GM23338 (cell line): ENCODE measurements around the gene ATG2B. TPM values are rescaled to one million over a fixed set of nuclear protein-coding genes. Genes with fewer than 3 reads are reported as not detected.

ENCODE experiments used
- ATAC-seq: fragments of 200-7000 bp; cut with Tn5 transposase; 3 replicates; pipeline ENCODE4 v1.9.1; 2020
- DNase-seq: peaks from one replicate; pipeline ENCODE4 v3.0.0-alpha.2; 2015; ENCODE audit warnings: low spot score
- H2AFZ ChIP-seq: fragments of 200-600 bp; sonication (generic); 2 replicates; pipeline ENCODE4 v1.8.0; 2016; ENCODE audit warnings: antibody characterized with exemption, mild to moderate bottlenecking, moderate library complexity
- H3F3A ChIP-seq: fragments of 200-600 bp; sonication (generic); replicated peaks from 2 replicates; pipeline ENCODE4 v1.8.0; 2017; ENCODE audit warnings: antibody characterized with exemption, mixed run types, low read depth
- H3K27ac ChIP-seq: fragments of 200-600 bp; sonication (generic); 2 replicates; pipeline ENCODE4 v1.6.1; 2016; ENCODE audit warnings: low read depth
- H3K27me3 ChIP-seq: fragments of 200-600 bp; sonication (generic); 2 replicates; pipeline ENCODE4 v1.8.0; 2016; ENCODE audit warnings: mild to moderate bottlenecking, mixed run types, moderate library complexity; ENCODE audit not compliant: insufficient read depth
- H3K36me3 ChIP-seq: fragments of 200-600 bp; sonication (generic); 2 replicates; pipeline ENCODE4 v1.8.0; 2016; ENCODE audit warnings: mild to moderate bottlenecking; ENCODE audit not compliant: insufficient read depth
- H3K4me1 ChIP-seq: fragments of 200-600 bp; sonication (generic); 2 replicates; pipeline ENCODE4 v1.8.0; 2016; ENCODE audit warnings: mild to moderate bottlenecking, moderate library complexity; ENCODE audit not compliant: insufficient read depth
- H3K4me2 ChIP-seq: fragments of 200-600 bp; sonication (generic); 2 replicates; pipeline ENCODE4 v1.7.1; 2017; ENCODE audit warnings: mixed run types
- H3K4me3 ChIP-seq: fragments of 200-600 bp; sonication (generic); 2 replicates; pipeline ENCODE4 v1.6.1; 2016; ENCODE audit warnings: mixed run types
- H3K79me2 ChIP-seq: fragments of 200-600 bp; sonication (generic); replicated peaks from 2 replicates; pipeline ENCODE4 v1.8.0; 2017; ENCODE audit warnings: mild to moderate bottlenecking; ENCODE audit not compliant: insufficient read depth
- H3K9me2 ChIP-seq: fragments of 200-600 bp; sonication (generic); 2 replicates; pipeline ENCODE4 v1.8.0; 2017; ENCODE audit not compliant: insufficient read depth
- H4K20me1 ChIP-seq: fragments of 200-600 bp; sonication (generic); replicated peaks from 2 replicates; pipeline ENCODE4 v1.8.0; 2017; ENCODE audit warnings: mild to moderate bottlenecking; ENCODE audit not compliant: insufficient read depth
- H3K27ac Mint-ChIP-seq: 2 replicates; pipeline ENCODE4 v1.8.0; 2020; ENCODE audit warnings: inconsistent platforms, mild to moderate bottlenecking, moderate library complexity, mixed read lengths
- H3K27me3 Mint-ChIP-seq: 3 replicates; pipeline ENCODE4 v1.8.0; 2022; ENCODE audit warnings: low read depth, mild to moderate bottlenecking, moderate library complexity, mixed read lengths, inconsistent platforms; ENCODE audit not compliant: insufficient read depth, poor library complexity
- H3K36me3 Mint-ChIP-seq: 3 replicates; pipeline ENCODE4 v1.8.0; 2021; ENCODE audit warnings: low read depth, mild to moderate bottlenecking, inconsistent platforms, moderate library complexity, mixed read lengths
- H3K4me1 Mint-ChIP-seq: 3 replicates; pipeline ENCODE4 v1.8.0; 2020; ENCODE audit warnings: mild to moderate bottlenecking, inconsistent platforms, mixed read lengths
- H3K4me3 Mint-ChIP-seq: 3 replicates; pipeline ENCODE4 v1.8.0; 2021; ENCODE audit warnings: moderate library complexity, mild to moderate bottlenecking, inconsistent platforms, mixed read lengths
- H3K9me3 Mint-ChIP-seq: 3 replicates; pipeline ENCODE4 v1.8.0; 2020; ENCODE audit warnings: moderate library complexity, mild to moderate bottlenecking, inconsistent platforms, mixed read lengths
- EZH2phosphoT487 ChIP-seq: fragments of 200-600 bp; sonication (generic); IDR thresholded peaks from one replicate; pipeline ENCODE4 v1.8.1; 2018; ENCODE audit warnings: antibody characterized with exemption; ENCODE audit not compliant: unreplicated experiment
- JUNB ChIP-seq: IDR thresholded peaks from one replicate; pipeline ENCODE4 v1.6.1; 2016; ENCODE audit warnings: antibody characterized with exemption; ENCODE audit not compliant: unreplicated experiment
- ZNF114 ChIP-seq: fragments of 250-450 bp; sonication (Bioruptor Pico); IDR thresholded peaks from 2 replicates; pipeline ENCODE4 v1.5.0; 2020; ENCODE audit warnings: mild to moderate bottlenecking, moderate library complexity
- ZNF331 ChIP-seq: fragments of 250-450 bp; sonication (Bioruptor Pico); IDR thresholded peaks from 2 replicates; pipeline ENCODE4 v1.5.0; 2020; ENCODE audit warnings: low read depth, mild to moderate bottlenecking, moderate library complexity
- polyA plus RNA-seq: library from polyadenylated mRNA; unstranded; fragments of >200 nt; fragmentation: Nextera tagmentation; extraction: Ambion mirVana; gene quantifications from 2 replicates; pipeline ENCODE4 v1.2.1, GENCODE V29; 2016
- total RNA-seq: library from RNA; depleted of rRNA; stranded (reverse); fragments of >200 nt; shearing (Covaris generic); gene quantifications from 2 replicates; pipeline ENCODE4 v1.2.3, GENCODE V29; 2014
- TF ChIP-seq, protein P1 (sequence below), 2 experiments: fragments of 200-600 bp in 1 of 2; sonication (generic) in 1 of 2; conservative IDR thresholded peaks; 2 replicates each; pipeline versions ENCODE4 v1.5.1 to v1.6.1; 2016 to 2017; ENCODE audit warnings: antibody characterized with exemption in 2 of 2, low read depth in 2 of 2, mild to moderate bottlenecking in 2 of 2, moderate library complexity in 1 of 2
- TF ChIP-seq, protein P2 (sequence below): IDR thresholded peaks from 2 replicates; pipeline ENCODE4 v1.6.1; 2016; ENCODE audit warnings: antibody characterized with exemption

Gene ATG2B
- total and polyA plus RNA-seq, 2 experiments from 2014 or later = 3.8 to 15.4 TPM

- DNase-seq (peak; percentile 60), ATAC-seq (peak; percentile 89)
- peaks cover 3% of the 10 kb centered on the region; the same call in 1 of the 2 replicates for H3K9me2 ChIP-seq
- Mint-ChIP-seq H3K27ac (no peak overlapping the region), H3K27me3 (peaks cover 10% of the 10 kb centered on the region), H3K4me3 (no peak overlapping the region), H3K9me3 (no peaks in the 10 kb centered on the region; the same call in 1 of the 3 replicates), H3K4me1 (no peaks in the 10 kb centered on the region), H3K36me3 (no peaks in the 10 kb centered on the region; the same call in 2 of the 3 replicates)
- no peaks in the 10 kb centered on the region for H4K20me1 ChIP-seq
- no peaks in the 10 kb centered on the region for H3K36me3 ChIP-seq
- no peak overlapping the region for H3K4me3 ChIP-seq
- no peak overlapping the region for H3K4me2 ChIP-seq
- TF ChIP-seq, protein P1, sequence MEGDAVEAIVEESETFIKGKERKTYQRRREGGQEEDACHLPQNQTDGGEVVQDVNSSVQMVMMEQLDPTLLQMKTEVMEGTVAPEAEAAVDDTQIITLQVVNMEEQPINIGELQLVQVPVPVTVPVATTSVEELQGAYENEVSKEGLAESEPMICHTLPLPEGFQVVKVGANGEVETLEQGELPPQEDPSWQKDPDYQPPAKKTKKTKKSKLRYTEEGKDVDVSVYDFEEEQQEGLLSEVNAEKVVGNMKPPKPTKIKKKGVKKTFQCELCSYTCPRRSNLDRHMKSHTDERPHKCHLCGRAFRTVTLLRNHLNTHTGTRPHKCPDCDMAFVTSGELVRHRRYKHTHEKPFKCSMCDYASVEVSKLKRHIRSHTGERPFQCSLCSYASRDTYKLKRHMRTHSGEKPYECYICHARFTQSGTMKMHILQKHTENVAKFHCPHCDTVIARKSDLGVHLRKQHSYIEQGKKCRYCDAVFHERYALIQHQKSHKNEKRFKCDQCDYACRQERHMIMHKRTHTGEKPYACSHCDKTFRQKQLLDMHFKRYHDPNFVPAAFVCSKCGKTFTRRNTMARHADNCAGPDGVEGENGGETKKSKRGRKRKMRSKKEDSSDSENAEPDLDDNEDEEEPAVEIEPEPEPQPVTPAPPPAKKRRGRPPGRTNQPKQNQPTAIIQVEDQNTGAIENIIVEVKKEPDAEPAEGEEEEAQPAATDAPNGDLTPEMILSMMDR (conservative IDR thresholded peaks at IDR 0.05; ENCODE audit: low read depth in 2 of 2) = peak; percentile 54 to 79
- TF ChIP-seq, protein P2, sequence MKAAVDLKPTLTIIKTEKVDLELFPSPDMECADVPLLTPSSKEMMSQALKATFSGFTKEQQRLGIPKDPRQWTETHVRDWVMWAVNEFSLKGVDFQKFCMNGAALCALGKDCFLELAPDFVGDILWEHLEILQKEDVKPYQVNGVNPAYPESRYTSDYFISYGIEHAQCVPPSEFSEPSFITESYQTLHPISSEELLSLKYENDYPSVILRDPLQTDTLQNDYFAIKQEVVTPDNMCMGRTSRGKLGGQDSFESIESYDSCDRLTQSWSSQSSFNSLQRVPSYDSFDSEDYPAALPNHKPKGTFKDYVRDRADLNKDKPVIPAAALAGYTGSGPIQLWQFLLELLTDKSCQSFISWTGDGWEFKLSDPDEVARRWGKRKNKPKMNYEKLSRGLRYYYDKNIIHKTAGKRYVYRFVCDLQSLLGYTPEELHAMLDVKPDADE = no peak
- no peaks in the 10 kb centered on the region for H3K27me3 ChIP-seq
- H3K27ac ChIP-seq = no peak overlapping the region
- H3F3A ChIP-seq = no peaks in the 10 kb centered on the region
- no peaks in the 10 kb centered on the region for H3K4me1 ChIP-seq
- no peak overlapping the region for H2AFZ ChIP-seq
- H3K79me2 ChIP-seq = no peaks in the 10 kb centered on the region
Measured at GRCh38 chr14:96264853-96265252, 98.3 kb downstream of the ATG2B start.

DNA sequence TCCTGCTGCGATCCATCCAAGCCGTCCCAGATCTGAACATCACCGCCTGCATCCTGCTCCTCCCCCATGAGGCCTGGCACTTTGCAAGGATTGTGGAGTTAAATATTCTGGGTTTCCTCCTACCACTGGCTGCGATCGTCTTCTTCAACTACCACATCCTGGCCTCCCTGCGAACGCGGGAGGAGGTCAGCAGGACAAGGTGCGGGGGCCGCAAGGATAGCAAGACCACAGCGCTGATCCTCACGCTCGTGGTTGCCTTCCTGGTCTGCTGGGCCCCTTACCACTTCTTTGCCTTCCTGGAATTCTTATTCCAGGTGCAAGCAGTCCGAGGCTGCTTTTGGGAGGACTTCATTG lies 99.0 kb downstream of the ATG2B start:
- Histone ChIP-seq H3K79me2 (no peaks in the 10 kb centered on the region), H4K20me1 (no peaks in the 10 kb centered on the region), H3K27ac (no peak overlapping the region), H3K9me2 (peaks cover 3% of the 10 kb centered on the region; the same call in 1 of the 2 replicates), H3K27me3 (no peaks in the 10 kb centered on the region), H3K4me1 (no peaks in the 10 kb centered on the region), H3F3A (no peaks in the 10 kb centered on the region), H3K36me3 (no peaks in the 10 kb centered on the region), H3K4me3 (no peak overlapping the region), H2AFZ (no peak overlapping the region), H3K4me2 (no peak overlapping the region)
- no peaks in the 10 kb centered on the region; the same call in 2 of the 3 replicates for H3K36me3 Mint-ChIP-seq
- ATAC-seq (no peak), DNase-seq (no peak)
- no peak overlapping the region for H3K4me3 Mint-ChIP-seq
- TF ChIP-seq EZH2phosphoT487 (no peak), JUNB (no peak), ZNF114 (no peak), ZNF331 (no peak)
- TF ChIP-seq, protein P2 = no peak
- no peaks in the 10 kb centered on the region for H3K4me1 Mint-ChIP-seq
- no peaks in the 10 kb centered on the region; the same call in 1 of the 3 replicates for H3K9me3 Mint-ChIP-seq
- H3K27ac Mint-ChIP-seq = no peak overlapping the region
- peaks cover 10% of the 10 kb centered on the region for H3K27me3 Mint-ChIP-seq
